ENCODE data around the gene HPS4.
A peak's percentile ranks its signal among the peaks of the same experiment; 100 is the strongest.

HPS4 gene

DNA sequence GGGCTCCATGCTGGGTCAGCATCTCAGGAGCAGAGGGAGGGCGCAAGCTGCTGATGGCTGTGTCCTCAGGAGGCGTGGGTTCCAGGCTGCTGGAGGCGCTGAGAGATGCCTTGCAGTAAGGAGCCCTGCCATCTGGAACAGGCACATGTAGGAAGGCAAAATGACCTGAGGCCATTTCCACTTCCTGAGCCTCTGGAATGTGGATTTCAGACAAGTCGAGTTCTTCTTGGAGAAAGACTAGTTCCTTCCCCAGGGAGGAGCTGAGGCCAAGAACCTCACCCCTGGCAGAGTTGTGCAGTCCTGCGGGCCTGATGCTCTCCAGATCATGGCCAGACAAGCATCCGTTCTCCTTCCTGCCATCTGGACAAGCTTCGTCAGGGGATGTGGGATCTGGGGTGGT lies 19.3 kb downstream of the HPS4 start:
- DNase-seq (ENCODE audit: low read depth in 2 of 2), result no peak

DNA sequence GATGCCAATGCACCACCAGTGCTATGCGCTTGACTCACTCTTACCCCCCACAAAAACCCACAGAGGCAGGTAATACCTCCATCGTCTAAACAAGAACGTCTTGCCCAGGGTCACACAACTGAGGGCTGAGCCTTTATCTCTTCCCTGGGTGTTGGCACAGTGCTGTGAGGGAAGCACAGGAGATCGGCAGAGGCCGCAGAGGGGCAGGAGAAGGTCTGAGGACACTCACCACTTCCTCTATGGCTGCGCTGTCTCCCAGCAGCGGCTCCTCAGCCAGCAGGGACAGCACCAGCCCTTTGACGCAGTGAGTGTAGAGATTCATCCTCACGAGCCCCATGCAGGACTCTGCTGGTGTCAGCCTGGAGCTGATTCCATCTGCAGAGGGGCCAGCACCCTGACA lies 19.9 kb downstream of the HPS4 start:
- no peak for DNase-seq (ENCODE audit: low read depth in 2 of 2)

DNA sequence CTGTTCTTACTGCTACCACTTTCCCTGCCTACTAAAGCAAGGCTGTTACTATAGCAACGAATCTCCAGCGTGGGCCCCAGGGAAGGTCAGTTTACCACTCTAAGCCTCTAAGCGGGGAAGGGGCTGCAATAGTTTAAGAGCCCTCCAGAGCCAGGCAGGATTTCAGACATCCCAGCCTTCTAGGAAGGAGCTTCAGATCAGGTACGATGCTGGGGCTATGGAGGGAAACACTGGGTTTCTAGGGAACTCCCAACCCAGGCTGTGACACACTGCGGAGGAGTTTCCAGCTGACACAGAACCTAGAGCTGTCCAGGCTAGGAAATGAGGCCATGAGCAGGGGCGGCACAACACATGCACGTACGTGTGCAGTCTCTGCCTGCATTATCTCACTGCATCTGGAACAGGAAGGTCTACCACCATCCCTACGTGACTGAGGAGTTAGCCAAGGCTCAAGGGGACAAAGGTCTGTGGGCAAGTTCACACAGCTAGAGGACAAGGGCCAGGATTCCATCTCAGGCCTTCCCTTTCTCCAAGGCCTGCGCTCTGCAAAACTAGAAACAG lies 20.4 kb downstream of the HPS4 start:
- DNase-seq (ENCODE audit: low read depth in 2 of 2), result no peak

DNA sequence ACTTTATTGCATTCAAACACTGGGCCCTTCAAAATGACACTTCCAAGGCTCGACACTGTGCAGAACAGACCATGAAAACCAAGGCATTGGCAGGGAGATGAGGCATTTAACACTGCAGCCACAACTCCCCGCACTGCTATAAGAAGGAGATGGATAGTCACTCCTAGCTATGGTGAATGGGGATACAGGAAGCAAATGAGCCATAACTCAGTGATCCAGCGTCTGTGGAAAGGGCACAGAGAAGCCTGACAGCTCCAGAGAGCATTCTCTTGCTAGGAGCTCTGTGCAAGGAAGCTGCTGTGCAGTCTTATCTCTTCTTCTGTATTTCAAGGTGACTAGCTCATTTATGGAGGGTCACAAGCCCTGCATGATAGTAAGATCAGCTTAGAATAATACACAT lies 20.9 kb downstream of the HPS4 start:
- DNase-seq (ENCODE audit: low read depth in 2 of 2), result no peak

DNA sequence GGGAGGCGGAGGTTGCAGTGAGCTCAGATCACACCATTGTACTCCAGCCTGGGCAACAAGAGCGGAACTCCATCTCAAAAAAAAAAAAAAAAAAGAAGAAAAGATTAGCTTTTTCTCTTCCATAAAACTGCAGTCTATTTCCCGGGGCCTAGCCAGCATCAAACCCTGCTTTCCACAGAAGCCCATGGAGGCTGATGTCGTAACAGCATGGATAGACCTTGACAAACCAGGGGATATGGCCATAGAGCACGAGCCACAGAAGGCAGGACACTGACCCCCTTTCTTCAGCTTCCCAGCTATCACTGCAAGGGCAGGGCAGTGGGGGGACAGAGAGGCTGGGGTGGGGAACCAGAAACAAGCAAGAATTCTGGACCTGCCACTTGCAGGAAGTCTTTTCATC lies 21.5 kb downstream of the HPS4 start:
- no peak for DNase-seq (ENCODE audit: low read depth in 2 of 2)

DNA sequence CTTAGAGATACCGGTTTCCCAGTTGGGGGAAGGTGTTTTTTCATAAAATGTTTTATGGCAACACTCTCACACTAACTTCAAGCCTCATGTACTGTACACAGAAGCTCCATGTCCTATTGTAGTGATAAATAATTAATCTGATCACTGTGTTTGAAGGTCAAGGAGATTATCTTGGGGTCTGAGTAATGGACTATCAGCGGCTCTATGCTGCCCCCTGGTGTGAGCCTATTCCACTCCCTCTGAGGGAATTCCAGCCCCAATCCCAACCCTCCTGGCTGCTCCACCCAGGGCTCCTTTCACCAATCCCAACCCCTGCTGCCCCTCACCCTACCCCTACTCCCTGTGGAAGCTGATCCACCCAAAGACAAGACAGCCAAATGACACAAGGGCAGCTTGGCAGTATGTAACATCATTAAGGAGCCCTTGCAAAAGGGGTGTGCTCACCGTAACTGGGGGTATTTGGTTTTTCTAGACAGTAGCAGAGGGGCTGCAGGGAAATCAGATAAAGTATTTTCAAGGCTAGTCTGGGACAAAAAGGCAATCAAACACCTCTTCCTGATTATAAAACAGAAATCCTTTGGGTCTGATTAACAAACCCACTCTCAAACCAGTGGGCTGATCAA lies 22.3 kb downstream of the HPS4 start:
- DNase-seq (ENCODE audit: low read depth in 2 of 2), result peak; percentile 6 to 8

DNA sequence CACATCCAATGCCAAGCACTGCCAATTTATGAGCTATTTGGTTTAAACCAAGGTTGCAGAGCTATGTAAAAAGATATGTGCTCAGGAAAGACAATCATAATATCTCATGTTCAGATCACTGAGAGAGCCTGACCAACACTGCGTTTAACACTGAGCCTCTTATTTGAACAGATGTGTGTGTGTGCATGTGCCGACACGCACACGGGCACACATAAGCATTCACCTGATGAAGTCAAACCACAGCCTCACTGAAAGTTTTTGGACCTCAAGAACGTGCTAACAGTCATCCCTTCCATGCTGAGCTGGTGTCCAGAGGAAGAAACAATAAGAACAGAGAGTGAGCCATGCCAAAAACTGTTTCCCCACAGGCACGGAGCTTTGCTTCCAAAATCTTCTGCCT lies 23.4 kb downstream of the HPS4 start:
- no peak for DNase-seq (ENCODE audit: low read depth in 2 of 2)

DNA sequence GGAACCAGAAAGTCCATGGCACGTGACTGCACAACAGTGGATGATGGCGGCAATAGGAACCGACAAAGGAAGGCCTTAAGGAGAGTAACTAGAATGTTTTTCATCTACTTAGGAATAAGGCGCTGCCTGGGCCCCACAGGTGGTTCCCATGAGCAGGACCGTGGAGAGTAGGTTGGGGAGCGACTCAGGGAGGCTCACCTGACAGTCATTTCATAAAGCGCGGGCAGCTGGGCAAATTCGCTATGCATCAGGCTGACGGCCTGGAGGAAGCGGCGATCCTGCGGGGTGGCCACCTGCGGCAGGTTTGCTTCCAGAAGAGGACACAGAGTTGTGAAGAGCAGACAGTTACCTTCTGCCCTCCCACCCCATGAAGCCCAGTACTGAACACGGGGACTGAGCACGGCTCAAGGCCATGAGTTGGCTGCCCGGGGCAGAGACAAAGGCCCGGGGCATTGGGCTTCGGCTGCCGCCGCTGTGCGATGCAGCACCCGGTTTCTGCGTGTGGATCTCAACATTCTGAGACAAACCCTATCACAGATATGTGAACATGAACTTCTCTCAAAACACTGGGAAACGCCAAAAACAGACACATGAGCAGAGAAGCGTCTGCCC lies 25.8 kb downstream of the HPS4 start:
- DNase-seq (ENCODE audit: low read depth in 2 of 2), result no peak

DNA sequence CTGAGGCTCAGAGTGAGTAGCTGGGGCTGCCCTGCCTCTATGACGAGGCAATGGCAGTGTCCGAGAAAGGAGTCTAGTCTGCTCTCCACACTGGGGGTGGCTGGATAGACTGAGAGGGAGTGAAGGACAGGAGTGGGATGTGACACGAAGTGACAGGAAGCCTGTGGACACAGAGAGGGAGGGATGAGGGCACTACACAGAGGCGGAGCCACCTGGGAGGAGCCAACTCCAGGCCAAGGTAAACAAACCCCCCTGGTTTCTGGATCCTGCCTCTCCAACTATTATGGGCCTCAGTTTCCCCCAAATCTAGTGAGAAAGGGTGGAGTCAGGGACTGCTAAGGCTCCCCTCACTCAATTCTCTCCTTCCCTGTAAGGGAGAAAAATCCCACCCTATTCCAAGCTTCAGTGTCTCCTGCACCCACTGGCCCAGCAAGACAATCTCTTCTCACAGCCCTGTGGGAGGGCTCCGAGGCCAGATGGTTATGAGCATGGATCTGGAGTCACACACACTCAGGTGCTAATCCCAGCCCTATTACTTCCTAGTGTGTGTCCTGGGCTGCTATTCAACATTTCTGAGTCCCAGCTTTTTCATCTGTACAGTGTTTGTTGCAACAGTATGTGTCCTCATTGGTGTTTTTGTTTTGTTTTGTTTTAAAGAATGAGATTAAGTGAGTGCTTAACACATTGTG lies 29.6 kb downstream of the HPS4 start:
- DNase-seq (ENCODE audit: low read depth in 2 of 2), result no peak

DNA sequence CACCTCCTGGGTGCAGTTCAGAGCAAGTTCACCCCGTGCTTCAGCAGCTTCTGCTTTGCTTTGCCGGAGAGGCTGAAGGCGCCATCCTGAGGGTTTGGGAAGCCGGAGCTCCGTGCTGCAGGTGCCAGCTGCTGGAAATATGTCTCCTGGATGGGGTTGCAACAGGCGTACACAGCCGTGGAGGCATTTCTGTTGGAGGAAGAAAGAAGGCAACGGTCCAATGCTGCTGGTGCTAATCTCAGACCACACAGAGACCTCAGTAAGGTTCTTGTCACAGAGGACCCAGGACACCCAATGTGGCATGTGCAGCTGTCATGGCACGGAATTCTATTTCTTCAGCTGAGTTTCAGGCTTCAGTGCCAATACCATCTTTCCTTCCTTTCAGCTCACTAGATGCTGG lies 30.4 kb downstream of the HPS4 start:
- DNase-seq (ENCODE audit: low read depth in 2 of 2), result no peak

DNA sequence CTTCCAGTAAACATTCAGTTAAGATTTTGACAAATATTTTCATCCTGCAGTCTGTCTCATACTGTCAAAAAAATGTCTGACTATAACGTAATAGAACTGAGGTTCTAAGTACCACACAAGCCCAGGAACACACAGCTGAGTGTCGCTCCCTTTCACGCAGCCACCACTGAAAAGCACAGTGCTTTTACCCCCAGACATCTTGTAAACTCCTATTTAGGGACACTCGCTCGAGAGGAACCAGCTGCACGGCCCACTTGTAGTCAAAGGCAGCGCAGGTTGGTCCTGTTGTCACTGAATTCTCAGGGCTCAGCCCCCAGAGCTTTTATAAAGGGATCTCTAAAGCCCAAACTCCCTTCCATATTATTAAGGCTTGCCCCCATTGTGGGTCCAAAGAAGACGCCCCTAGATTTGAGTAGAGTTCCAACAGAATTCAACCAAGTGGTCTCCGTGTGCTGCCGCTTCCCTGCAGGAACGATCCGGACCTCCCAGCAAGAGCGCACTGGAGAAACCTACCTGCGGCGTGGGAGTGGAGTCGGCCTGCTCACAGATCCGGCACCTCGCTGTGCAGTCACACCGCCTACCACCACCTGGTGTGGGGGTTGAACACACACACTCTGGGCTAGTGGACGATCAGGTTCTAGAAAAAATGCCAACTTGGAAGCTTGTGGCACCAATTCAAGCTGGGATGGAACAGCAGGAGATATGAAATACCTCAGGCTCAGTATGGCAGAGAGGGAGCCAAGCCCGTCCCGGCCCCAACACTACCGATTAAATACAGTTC lies 31.2 kb downstream of the HPS4 start:
- no peak for DNase-seq (ENCODE audit: low read depth in 2 of 2)

DNA sequence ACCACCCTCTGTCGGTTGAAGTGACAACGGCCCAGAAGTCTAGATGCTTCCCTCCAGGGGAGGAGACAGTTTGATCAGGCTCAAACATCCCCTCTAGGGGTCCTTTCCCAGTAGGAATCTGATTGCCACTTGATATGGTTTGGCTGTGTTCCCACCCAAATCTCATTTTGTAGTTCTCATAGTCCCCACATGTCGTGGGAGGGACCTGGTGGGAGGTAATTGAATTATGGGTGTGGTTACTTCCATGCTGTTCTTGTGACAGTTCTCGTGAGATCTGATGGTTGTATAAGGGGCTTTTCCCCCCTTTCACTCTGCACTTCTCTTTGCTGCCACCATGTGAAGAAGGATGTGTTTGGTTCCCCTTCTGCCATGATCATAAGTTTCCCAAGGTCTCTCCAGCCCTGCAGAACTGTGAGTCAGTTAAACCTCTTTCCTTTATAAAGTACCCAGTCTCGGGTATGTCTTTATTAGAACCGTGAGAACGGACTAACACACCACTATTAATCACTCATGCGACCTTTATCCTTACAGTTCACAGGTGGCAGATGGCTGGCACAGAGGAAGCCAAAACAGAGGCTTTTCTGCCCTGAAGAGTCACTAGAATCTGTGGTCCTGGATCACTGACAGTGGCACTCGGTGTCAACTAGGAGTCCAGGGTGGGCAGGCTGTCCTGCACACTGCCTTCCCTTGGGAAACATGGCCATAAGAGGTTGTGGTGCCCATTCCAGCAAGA lies 33.0 kb downstream of the HPS4 start:
- DNase-seq (ENCODE audit: low read depth in 2 of 2), result no peak

DNA sequence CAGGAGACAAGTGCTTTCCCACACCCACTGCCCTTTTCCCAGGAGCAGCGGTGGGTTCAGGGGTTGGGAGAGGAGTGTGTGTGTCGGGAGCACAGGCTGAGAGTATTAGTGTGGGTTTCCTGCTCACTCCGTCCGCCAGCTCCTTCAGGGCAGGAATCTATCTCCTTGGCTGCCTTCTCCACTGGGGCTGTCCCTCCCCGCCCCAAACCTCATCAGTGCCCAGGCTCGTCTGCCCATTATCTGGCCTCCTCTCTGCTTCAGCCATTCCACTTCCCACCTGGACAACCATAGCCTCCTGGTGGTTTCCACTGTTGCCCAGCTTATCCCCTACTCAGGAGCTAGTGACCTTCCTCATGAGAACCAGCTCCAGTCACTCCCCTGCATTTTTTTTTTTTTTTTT lies 34.6 kb downstream of the HPS4 start:
- no peak for DNase-seq (ENCODE audit: low read depth in 2 of 2)

DNA sequence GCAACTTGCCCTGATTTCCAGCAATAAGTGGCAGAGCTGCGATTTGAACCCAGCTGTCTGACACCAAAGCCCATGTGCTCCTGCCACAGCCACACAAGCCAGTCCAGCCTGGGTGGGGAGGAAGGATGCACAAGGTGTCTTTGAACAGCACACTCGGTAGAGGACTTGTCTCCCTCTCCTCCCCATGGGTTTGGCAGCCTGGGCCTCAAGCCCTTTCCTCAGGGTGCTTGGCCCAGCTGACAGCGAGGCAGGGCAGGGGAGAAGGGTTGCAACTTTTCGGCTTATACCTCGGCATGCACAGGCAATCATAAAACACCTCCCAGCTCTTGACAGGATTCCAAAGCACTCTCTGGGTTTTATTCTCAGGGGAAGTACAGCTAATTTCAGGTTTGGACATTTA lies 35.2 kb downstream of the HPS4 start:
- no peak for DNase-seq (ENCODE audit: low read depth in 2 of 2)

DNA sequence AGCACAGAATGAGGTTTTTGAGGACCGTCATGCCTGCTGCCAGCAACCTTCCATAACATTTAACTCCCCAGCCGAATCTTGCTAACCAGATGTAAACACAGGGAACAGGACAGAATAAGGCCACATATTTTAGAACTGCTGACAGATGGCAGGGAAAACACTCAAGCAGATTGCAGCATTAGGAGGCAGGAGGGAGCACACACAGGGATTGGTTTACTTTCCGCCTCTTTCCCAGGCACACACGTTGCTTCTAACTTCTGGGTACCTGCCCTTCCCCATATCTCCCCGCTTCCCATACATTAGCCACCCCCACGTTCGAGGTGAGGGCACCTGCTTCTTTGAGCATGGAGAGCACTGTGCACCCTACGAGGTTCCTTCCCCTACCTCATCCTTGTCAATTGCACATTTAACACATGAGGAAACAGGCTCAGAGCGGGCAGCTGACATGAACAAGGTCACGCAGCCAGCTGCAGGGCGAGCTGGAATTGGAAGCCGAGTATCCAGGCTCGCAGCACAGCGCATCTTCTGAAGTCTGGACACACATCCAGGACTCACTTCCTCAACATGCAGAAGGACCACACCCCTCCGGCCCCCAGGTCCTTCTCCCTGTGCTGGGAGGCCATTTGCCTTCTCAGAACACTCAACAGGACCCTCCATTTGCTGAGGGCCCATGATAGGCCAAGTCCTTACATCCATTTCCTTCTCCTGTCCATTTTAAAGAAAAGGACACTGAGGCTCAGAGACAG lies 35.8 kb downstream of the HPS4 start:
- DNase-seq (ENCODE audit: low read depth in 2 of 2), result no peak

DNA sequence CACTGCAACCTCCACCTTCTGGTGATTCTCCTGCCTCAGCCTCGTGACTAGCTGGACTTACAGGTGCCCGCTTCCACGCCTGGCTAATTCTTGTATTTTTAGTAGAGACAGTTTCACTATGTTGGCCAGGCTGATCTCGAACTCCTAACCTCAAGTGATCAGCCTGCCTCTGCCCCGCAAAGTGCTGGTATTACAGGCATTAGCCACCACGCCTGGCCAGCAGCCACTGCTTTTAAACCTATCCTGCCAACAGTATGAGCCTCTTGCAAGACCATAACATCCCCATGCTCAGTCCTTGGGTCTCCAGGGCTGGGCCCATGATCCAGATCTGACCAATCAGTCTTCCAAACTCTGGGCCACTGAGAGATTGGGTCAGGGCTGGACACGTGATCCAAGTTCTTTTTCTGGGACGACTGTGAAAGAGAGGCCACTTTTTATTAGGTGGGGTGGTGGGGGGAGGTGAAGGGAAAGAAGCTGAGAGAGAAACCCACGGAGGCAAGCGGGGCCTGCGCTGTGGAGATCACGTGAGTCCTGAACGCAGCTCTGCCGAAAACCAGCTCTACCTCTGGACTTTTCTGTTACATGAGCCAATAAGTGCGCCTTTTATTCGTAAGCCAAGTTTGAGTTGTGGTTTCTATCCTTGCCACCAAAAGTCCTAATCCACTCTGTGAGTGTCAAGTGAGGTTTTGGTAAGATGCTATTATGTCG lies 36.6 kb downstream of the HPS4 start:
- no peak for DNase-seq (ENCODE audit: low read depth in 2 of 2)

DNA sequence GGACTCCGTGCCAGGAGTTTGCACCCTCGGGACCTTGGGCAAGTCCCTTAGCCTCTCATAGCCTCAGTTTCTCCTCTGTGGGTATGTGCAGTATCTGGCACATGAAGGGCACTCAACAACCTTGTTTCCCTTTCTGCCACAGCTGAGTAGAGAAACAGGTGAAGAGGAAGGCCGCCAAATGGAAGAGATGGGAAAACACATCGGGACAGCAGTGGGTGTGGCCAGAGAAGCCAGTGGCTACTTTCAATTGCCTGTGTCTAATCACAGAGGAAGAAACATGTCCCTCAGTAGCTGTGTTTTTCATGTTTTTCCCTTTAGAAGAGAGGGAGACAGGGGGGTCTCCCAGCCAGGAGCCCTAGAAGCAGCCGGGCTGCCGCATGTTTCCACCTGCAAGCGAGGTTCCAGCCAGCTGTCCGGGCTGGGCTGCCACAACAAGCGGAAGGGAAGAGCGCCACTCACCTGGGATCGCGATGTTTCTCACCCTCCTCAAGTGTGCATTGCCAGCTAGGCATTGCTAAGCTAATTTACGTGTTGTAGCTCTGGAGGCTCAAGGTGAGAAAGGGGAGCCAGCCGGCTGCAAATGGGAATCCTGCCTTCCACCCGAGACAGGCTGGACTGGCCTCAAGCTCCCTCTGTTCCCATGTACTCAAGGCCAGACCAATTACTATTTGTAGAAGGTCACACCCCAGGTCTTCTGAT lies 37.9 kb downstream of the HPS4 start:
- no peak for DNase-seq (ENCODE audit: low read depth in 2 of 2)

DNA sequence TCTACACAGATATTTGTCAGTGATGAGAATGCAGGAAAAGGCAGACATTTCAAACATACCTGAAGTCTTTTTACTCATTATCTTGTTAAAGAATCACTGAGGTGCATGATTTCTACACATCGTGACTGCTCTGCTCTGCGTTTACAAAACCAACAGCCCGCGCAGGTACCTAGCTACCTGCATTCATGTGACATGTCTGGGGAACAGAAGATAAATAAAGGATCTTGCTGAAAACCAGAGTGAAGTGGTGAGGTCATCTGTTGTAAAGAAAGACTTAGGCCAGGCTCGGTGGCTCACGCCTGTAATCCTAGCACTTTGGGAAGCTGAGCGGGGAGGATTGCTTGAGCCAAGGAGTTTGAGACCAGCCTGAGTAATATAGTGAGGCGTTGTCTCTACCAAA lies 38.8 kb downstream of the HPS4 start:
- DNase-seq (ENCODE audit: low read depth in 2 of 2), result no peak

DNA sequence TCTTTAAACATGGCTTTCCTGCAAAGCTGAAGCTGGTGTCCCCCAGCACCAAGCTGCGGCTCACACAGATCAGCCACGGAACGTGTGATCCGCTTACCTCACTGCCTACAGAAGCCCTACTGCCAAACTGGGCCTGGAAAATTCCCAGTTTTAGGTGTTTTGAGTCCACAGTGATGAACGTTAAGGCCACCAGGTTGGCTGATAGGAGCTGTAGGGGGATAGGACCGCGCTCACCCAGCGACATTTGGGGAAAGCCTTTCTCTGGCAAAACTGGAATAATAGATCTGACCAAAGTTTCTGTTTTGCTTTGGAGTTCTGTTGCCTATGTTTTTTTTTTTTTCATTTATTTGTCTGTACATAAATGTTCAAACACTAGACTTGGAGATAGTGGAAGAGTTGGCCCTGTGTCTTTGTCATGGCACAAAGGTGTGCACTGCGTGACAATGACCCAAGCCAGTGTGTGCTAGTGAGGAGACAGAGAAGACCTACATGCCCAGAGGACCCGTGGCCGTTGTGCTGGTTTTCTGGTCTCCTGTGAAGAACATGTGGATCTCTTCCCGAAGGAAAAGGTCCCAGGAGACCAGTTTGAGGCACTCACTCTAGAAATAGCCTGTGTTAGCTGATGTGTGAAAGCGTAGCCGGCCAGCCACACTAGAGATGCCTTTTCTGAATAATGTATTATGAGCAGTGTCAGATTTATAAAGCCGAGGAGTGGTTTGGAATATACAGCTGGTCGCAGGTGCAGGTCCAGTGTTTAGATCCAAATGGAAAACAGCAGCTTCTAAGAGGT lies 39.5 kb downstream of the HPS4 start:
- DNase-seq (ENCODE audit: low read depth in 2 of 2), result no peak

All from fibroblast of skin of left quadriceps (primary cell).